Measurements from ENCODE around the gene SORCS2.

- no peak for TF ChIP-seq CTCF (IDR thresholded peaks at IDR 0.05; ENCODE audit: low read depth, low read length)
- TF ChIP-seq POLR2A (IDR thresholded peaks at IDR 0.05; ENCODE audit: extremely low read depth, insufficient read length), result no peak
Observed at GRCh38 chr4:7313991-7314390, 121.7 kb downstream of the SORCS2 start.
